GM19324 (cell line): ENCODE measurements around the gene TMEM232.
"Not testable (repeated sequence)": the region's sequence is repeated elsewhere in the genome, so short reads cannot be mapped to it uniquely, and the experiment has no call there.

Experiments
- ATAC-seq: cut with Tn5 transposase; IDR thresholded peaks from one replicate; pipeline ENCODE4 v1.9.1; 2021; ENCODE audit warnings: mild to moderate bottlenecking, moderate library complexity; ENCODE audit not compliant: unreplicated experiment, low FRiP score

Gene TMEM232

DNA sequence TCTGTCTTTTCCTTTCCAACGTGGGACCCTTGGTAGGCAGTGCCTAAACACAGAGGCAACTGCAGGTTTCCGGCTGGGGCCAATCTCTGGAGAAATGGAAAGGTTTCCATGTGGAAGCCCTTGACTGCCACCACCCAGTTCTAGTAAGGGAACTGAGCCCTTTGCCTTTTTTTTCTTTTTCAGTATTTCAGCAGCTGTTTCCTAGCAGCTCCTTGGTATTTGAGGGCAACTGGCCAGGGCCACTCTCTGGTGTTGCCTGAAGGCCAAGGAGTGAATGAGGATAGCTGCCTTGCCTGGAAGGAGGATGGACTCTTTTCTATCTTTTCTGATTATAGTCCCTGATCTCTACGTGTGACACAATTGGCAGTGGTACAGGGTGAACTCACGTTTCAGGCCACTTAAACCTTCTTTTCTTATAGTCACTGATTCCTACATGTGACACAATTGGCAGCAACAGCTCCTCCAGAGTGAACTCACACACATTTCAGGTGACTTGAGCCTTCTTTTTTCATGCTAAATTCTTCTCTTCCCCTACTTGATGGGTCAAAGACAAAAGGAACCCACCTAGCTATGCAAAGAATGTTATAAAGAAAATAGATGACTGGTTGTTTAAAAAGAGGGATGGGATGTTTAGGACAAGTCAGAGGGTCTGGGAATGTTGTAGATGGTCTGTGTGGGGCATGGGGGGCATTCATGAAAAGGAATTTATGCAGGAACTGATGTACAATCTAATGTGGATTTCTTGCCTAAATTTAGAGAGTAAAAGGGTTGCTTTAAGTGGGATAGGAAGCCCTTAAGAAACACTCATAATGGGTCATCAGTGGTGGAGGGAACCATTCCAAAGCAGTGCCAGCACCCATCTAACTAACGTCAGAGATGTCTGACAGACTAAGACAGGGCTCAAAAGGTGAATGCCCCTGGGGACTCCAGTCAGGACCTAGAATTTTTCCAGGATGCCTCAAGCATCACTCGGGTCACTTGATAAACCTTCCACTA lies 190.1 kb downstream of the TMEM232 start:
- no peak for ATAC-seq

DNA sequence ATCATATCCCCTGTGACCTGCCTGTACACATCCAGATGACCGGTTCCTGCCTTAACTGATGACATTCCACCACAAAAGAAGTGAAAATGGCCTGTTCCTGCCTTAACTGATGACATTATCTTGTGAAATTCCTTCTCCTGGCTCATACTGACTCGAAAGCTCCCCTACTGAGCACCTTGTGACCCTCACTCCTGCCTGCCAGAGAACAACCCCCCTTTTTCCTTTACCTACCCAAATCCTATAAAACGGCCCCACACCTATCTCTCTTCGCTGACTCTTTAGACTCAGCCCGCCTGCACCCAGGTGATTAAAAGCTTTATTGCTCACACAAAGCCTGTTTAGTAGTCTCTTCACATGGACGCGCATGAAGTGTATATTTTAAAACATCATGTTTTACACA lies 191.3 kb downstream of the TMEM232 start:
- not testable (repeated sequence) for ATAC-seq

DNA sequence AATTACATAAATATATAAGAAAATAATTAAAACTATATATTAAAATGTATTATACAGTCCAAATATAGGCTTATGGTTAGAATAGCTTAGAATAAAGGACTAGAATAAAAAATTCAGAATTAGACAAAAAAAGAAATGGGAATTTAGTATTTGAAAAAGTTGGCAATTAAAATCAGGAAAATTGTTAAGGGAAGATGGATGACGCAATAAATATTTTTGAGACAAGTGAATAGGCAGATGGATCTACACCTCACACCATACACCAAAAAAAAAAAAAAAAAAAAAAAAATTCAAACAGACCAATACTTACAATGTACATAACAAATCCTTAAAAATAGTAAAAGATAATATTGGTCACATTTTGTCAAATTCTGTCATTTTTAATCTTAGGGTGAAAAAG lies 200.7 kb downstream of the TMEM232 start:
- no peak for ATAC-seq

DNA sequence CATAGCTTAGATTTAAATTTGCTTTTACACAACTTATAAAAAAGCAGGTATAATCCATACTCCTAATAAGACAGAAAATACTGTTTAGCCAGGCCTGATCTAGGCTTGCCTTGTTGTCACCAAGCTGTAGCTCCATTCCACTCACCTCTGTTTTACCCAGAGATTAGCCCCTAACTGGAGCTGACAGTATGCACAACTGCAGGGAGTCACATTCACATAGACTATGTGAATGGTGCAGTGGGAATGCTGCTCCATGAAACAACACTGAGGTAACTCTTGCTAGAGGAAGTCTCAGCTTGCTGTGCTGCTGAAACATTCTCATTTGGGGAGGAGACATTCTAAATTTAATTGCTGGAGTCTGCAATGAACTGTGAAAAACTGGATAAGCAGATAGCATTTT lies 209.1 kb downstream of the TMEM232 start:
- ATAC-seq, result no peak

DNA sequence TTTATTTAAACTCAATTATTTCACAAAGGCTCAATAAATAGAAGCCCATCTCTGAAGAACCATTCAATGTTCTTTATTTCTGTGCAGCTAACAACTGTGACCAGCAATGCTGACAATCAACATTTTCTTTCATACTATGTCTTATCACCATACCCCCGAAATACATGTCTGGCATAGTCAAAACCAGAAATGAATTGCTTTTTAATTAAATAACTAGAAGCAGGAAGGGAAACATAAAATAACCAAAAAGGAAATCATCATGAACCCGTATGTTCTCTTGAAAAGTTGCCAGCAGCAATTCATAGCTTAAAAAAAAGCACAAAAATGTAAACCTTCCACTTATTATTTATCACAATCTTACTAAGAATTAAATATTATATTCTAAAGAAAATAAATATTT lies 212.4 kb downstream of the TMEM232 start:
- no peak for ATAC-seq

DNA sequence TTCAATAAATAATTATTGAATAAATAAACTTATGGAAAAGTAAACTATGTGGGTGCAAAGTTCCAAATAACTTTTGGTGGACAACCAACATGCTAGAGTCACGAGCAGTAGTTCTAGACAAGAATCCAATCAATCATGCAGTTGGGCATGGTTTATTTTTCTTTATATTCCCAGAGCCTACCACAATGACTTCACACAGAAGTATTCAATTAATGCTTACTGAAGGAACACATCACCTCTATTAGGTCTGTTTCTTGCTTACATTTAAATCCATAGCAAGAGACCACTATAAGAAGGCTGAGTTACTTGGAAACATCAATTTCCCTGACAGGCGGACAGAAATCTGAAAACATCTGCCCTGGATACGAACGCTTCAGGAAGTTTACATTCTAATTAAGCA lies 214.2 kb downstream of the TMEM232 start:
- ATAC-seq, result no peak

DNA sequence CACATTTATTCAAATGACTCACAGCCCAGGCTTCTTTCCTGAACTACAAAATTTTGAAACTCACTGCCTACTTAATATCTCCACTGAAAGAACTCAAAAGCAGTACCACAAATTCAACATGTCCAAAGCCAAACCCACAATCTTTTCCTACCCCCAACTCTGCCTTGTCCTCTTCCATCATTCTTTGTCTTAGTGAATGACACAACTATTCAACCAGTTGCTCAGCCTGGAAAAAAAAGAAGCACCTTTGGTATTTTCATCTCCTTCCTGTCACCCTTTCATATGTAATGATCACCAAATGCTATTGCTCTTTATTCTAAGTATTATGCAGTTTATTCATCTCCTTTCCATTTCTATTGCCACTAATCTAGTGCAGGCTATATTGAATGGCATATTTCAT lies 216.3 kb downstream of the TMEM232 start:
- ATAC-seq, result no peak

DNA sequence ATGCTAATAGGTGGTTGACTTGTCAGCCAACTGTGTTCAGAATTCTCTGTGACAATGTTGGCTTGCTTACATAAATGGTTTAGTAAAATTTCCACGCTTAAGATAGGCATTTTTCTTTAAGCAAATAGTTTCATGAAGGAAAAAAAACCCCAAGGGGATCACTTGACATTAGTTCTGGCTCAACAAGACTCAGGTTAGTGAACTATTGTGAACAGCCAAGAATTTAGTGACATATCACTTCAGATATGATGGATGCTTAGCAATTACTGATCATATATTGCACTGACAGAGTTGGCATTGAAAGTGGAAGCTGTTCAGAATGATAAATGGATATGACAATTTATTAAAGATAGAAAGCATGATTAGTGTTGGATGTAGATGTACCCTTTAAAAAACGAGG lies 218.5 kb downstream of the TMEM232 start:
- ATAC-seq, result no peak

DNA sequence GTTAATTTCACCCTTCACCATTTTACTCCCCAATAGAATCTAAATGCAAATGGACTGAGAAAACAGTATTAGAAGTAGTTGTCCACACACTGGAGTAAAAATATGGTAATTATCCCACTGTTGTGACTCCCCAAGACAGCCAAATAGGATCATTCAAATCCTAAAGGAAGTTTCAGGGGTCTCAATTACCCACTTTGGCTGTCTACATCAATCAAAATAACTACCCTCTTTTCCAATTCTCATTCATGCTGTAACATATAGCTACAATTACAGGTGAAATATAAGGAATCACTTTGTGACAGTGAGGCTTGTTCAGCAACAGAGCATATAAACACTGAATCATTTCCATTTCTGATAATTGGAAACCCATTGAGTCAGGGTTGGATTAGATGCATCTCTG lies 220.1 kb downstream of the TMEM232 start:
- ATAC-seq, result no peak

DNA sequence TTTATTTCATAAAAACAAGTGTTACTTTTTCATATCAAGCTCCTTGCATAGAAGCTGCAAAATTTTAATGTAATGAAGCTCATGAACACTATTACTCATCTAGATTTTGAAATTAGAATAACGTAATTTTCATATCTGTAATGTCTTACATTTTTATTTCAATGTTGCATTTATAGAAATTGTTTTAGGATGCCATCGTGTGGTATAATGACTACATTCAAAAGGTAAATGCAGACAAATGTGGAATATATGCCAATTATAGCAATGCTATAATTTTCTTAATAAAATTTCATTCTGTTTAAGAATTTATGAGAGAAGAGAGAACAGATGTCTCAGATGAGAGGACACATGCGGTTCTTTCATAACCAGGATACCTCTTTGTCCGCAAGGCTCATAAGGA lies 230.2 kb downstream of the TMEM232 start:
- ATAC-seq, result no peak

DNA sequence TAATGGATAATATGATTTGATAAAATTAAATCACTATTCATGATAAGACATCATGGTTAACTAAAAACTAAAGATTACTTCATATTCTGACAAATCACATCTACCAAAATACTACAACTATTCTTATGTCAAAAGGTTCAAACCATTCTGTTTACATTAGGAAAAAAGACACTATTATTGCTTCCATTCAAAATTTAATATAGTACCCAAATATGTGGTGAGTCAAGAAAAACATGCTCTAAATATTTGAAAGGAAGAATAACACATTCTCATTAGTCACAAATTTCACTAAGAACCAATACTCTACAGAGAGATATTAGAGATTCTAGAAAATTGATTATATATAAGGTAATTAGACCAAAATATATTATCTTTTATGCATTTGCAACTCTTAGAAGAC lies 234.0 kb downstream of the TMEM232 start:
- no peak for ATAC-seq

DNA sequence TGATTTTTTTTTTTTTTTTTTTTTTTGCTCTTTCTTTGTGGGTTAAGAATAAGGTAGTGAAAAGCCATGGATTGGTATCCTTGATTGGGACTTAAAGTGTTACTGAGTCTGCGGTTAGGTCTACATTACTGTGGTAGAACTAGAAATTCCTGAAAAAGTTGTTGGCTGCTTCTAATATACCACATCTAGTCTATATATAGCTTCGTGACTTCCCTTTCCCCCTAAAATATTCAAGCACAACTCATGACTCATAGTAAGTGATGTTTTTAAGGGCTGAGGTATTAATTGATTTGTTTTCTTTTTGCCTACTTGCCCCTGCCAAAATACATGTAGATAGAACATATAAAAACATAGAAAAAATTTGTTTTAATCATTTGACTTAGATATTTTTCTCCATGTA lies 247.6 kb downstream of the TMEM232 start:
- no peak for ATAC-seq

DNA sequence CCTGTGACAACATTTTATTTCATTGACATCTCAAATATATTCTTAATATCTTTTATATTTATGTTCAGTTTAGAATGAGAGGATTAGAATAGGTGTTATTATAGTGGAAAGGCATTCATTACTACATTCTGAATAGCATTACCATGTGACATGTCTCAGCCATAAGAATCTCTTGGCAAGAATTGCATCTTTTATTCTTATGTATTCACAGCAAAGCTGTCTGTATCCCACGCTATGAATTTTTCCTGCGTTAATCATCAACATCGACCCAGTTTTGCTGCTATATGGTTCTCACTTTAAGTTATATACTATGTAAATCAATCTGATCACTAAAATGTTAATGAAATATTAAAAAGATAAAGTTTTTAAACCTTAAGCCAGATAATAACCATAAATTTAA lies 248.6 kb downstream of the TMEM232 start:
- no peak for ATAC-seq

DNA sequence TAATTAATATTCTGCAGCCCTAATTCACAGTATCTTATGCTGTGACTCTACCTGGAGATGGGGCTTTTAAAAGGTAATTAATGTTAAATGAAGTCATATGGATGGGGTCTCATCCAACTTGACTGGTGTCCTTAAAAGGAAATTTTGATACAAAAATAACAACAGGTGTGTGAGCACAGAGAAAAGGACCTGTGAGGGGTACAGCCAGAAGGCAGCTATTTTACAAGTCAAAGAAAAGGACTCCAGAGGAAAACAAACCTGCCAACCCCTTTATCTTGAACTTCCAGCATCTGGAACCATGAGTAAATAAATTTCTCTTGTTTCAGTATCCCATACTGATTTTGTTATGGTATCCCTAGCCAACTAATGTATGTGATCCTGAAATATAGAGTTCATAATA lies 250.3 kb downstream of the TMEM232 start:
- ATAC-seq, result no peak

DNA sequence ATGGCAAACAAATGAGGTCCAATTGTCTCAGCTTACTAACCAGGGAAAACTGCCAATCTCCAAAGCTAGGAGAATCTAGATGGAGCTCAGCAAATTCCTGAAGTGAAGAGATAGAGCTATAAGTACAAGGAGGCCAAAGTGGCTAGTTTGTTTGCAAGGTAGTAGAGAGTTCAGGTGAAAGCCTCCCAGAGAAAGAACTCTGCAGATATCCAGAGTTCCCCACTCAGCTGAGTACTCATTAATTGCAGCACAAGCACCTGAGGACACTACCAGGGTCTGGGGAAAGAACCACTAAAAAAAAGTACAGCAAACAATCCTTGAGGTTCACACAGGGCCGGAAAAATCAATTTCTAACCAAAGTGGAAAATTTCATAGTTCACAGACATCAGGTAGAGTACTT lies 250.9 kb downstream of the TMEM232 start:
- no peak for ATAC-seq

DNA sequence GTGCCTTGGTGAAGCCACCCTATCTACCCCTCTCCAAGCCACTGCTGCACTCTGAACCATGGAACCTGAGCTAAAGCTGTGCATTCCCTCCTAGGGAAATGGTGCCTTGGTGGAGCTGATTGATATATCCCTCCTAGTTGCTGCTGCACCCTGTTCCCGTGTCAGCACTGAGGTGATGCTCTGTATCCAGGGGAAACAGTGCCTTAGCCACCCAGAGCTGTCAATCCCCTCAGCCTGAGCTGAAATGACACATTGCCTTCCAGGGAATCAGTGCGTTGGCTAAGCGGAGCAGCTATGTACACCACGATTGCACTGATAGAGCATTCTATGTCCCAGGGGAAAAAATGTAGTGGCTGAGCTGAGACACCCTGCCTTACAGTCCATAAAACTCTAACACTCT lies 257.0 kb downstream of the TMEM232 start:
- no peak for ATAC-seq

DNA sequence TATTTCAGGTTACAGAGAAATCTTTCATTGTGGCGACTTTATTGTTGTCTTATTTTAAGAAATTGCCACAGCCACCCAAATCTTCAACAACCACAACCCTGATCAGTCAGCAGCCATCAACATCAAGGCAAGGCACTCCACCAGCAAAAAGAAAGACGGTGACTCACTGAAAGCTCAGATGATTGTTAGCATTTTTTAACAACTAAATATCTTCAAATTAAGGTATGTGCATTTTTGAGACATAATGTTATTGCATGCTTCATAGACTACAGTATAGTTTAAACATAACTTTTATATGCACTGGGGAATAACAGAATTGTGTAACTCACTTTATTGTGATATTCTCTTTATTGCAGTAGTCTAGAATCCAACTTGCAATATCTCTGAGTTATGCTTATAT lies 263.4 kb downstream of the TMEM232 start:
- no peak for ATAC-seq

DNA sequence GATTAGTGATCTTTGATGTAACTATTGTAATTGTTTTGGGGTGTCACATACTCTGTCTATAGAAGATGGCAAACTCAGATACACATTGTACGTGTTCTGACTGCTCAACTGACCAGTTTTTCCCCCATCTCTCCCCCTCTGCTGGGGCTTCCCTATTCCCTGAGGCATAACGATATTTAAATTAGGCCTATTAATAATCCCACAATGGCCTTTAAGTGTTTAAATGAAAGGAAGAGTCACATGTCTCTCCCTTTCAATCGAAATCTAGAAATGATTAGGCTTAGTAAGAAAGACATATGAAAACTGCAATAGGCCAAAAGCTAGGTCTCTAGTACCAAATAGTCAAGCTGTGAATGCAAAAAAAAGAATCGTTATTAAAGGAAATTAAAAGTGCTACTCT lies 265.6 kb downstream of the TMEM232 start:
- no peak for ATAC-seq

DNA sequence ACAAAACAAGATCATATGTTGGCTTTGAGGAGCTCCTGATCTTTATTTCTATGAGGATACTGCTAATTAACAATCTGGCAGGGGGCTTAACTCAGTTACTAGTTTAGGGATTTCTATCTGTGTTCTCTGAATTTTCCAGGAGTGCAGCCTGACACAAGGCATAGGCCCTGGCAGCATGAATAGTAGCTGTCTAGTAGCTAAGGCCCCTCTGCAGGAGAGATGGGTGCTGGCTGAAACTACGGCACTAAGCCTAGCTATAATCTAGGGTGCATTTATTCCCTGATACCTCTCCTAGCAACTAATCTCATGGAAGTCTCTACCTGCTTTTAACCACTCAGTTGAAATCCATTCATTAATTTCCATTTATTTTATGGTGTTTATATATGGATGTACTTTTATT lies 268.2 kb downstream of the TMEM232 start:
- ATAC-seq, result no peak

DNA sequence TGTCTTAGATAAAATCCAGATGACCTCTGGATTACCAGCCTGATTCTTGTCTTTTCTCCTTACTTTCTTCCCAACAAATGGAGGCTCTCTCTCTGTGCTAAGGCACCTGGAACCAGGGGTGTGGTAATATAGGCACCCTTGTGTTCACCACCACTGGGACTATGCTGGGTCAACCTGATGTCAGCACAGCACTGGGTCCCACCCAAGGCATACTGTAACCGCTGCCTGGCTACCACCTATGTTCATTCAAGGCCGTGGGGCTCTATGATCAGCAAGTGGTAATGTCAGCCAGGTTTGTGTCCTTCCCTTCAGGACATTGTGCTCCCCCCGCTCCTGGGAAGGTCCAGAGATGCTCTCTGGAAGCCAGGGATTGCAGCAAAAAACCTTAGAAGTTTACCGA lies 283.6 kb downstream of the TMEM232 start:
- no peak for ATAC-seq

DNA sequence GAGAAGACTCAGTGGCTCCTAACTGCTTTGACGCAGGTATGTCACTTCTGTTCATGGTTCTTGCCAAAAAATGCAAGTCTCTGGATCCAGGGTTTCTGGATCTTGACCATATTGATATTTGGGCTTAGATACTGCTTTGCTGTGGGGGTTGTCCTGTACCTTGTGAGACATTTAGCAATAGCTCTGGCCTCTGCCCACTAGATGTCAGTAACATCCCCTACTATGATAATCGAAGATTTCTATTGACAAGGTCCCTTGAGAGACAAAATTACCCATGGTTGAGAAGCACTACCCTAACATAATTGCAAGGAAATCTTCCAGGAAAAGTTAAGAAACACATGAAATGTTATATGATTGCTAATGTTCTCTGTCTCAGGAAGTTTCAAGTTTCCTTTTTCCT lies 285.4 kb downstream of the TMEM232 start:
- ATAC-seq, result peak; percentile 61

DNA sequence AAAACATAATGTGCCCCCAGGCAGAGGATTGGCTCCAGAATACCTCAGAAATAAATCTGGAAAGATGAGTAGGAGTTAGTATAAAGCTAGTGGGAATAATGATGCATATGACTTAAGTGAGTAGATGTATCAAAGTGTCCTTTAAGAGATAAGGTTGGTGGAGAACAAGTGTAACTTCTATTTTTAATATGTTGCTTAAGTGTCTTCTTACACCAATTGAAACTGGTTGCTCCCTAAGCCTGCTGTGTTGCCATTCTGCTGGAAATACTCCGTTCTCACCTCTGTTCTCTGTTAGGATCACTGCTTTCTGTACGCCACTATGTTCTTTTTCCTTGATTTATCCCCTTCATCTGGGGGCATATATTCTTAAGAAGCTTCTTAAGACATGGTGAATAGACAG lies 286.4 kb downstream of the TMEM232 start:
- ATAC-seq, result no peak
